ENCODE results near the gene OR1Q1.

DNA sequence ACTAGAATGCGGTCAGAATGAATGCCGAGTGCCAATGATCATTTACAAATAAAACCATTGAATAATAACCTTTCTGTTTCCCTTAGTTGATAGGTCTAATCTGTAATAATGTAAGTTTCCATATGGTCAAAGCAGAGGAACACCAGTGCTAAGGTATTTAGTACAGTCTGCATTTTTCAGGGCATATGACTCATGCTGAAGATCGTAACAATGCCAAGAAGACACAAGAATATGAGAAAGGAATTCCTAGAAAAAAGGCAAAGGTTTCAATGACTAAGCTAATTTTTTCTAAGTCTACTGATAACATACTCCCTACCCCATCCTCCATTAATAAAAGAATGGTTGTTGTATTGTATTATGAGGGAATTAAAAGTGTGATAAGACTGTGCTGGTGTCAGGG, 34.2 kb upstream of the OR1Q1 start:
- TF ChIP-seq, protein P1, sequence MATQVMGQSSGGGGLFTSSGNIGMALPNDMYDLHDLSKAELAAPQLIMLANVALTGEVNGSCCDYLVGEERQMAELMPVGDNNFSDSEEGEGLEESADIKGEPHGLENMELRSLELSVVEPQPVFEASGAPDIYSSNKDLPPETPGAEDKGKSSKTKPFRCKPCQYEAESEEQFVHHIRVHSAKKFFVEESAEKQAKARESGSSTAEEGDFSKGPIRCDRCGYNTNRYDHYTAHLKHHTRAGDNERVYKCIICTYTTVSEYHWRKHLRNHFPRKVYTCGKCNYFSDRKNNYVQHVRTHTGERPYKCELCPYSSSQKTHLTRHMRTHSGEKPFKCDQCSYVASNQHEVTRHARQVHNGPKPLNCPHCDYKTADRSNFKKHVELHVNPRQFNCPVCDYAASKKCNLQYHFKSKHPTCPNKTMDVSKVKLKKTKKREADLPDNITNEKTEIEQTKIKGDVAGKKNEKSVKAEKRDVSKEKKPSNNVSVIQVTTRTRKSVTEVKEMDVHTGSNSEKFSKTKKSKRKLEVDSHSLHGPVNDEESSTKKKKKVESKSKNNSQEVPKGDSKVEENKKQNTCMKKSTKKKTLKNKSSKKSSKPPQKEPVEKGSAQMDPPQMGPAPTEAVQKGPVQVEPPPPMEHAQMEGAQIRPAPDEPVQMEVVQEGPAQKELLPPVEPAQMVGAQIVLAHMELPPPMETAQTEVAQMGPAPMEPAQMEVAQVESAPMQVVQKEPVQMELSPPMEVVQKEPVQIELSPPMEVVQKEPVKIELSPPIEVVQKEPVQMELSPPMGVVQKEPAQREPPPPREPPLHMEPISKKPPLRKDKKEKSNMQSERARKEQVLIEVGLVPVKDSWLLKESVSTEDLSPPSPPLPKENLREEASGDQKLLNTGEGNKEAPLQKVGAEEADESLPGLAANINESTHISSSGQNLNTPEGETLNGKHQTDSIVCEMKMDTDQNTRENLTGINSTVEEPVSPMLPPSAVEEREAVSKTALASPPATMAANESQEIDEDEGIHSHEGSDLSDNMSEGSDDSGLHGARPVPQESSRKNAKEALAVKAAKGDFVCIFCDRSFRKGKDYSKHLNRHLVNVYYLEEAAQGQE (IDR thresholded peaks at IDR 0.05; ENCODE audit: low read depth): no peak
- TF ChIP-seq FOXM1 (IDR thresholded peaks at IDR 0.05; ENCODE audit: borderline replicate concordance, low read depth) (no peak), NFIC (IDR thresholded peaks at IDR 0.05) (no peak), CREB1 (IDR thresholded peaks at IDR 0.05; ENCODE audit: low read depth) (no peak), TAF1 (IDR thresholded peaks at IDR 0.05; ENCODE audit: low read depth) (no peak), YY1 (IDR thresholded peaks at IDR 0.05; ENCODE audit: low read depth) (no peak), MAX (IDR thresholded peaks at IDR 0.05) (no peak), TEAD4 (IDR thresholded peaks at IDR 0.05) (no peak), EP300 (IDR thresholded peaks at IDR 0.05; ENCODE audit: borderline replicate concordance) (no peak), TCF12 (IDR thresholded peaks at IDR 0.05; ENCODE audit: low read depth) (no peak), USF1 (IDR thresholded peaks at IDR 0.05) (no peak)
